ENCODE measurements around the gene OR7E24.

DNA sequence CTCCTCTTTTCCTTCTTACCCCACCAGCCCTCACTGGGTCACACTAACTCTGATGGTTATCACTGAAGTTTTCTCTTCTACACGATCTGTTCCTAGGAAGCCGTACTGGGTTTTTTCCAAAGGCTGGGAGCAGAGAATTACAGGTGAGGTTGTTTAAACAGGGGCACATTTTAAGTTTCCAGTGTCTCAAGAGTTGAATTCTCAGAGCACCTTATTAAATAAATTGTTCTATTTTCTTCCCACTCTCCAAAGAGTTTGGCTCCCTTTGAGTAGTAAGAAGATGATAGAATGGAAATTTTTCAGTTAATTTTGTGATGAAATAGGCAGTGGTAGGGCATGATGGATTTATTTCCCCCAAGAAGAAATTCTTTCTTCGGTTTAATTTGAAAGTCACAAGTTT is 31.2 kb upstream of the OR7E24 start, which contains the start of gene OR7D4:
- TF ChIP-seq CHD4 (IDR thresholded peaks at IDR 0.05; ENCODE audit: borderline replicate concordance) (no peak), RCOR1 (IDR thresholded peaks at IDR 0.05; ENCODE audit: low read depth, low read length) (no peak), EP300 (IDR thresholded peaks at IDR 0.05) (no peak), MAZ (IDR thresholded peaks at IDR 0.05; ENCODE audit: borderline replicate concordance, low read depth, low read length) (no peak), CHD2 (IDR thresholded peaks at IDR 0.05; ENCODE audit: low read length, partially characterized antibody) (no peak), ZNF302 (CRISPR knock-in tag; IDR thresholded peaks at IDR 0.05) (no peak), JUN (IDR thresholded peaks at IDR 0.05) (no peak), HEYL (CRISPR knock-in tag; IDR thresholded peaks at IDR 0.05) (no peak), RARB (CRISPR knock-in tag; IDR thresholded peaks at IDR 0.05) (no peak), SREBF2 (IDR thresholded peaks at IDR 0.05) (no peak)
- TF ChIP-seq, protein P1, sequence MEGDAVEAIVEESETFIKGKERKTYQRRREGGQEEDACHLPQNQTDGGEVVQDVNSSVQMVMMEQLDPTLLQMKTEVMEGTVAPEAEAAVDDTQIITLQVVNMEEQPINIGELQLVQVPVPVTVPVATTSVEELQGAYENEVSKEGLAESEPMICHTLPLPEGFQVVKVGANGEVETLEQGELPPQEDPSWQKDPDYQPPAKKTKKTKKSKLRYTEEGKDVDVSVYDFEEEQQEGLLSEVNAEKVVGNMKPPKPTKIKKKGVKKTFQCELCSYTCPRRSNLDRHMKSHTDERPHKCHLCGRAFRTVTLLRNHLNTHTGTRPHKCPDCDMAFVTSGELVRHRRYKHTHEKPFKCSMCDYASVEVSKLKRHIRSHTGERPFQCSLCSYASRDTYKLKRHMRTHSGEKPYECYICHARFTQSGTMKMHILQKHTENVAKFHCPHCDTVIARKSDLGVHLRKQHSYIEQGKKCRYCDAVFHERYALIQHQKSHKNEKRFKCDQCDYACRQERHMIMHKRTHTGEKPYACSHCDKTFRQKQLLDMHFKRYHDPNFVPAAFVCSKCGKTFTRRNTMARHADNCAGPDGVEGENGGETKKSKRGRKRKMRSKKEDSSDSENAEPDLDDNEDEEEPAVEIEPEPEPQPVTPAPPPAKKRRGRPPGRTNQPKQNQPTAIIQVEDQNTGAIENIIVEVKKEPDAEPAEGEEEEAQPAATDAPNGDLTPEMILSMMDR (IDR thresholded peaks at IDR 0.05), result no peak
- TF ChIP-seq, protein P2, sequence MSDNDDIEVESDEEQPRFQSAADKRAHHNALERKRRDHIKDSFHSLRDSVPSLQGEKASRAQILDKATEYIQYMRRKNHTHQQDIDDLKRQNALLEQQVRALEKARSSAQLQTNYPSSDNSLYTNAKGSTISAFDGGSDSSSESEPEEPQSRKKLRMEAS (IDR thresholded peaks at IDR 0.05), result no peak
- TF ChIP-seq, protein P3, sequence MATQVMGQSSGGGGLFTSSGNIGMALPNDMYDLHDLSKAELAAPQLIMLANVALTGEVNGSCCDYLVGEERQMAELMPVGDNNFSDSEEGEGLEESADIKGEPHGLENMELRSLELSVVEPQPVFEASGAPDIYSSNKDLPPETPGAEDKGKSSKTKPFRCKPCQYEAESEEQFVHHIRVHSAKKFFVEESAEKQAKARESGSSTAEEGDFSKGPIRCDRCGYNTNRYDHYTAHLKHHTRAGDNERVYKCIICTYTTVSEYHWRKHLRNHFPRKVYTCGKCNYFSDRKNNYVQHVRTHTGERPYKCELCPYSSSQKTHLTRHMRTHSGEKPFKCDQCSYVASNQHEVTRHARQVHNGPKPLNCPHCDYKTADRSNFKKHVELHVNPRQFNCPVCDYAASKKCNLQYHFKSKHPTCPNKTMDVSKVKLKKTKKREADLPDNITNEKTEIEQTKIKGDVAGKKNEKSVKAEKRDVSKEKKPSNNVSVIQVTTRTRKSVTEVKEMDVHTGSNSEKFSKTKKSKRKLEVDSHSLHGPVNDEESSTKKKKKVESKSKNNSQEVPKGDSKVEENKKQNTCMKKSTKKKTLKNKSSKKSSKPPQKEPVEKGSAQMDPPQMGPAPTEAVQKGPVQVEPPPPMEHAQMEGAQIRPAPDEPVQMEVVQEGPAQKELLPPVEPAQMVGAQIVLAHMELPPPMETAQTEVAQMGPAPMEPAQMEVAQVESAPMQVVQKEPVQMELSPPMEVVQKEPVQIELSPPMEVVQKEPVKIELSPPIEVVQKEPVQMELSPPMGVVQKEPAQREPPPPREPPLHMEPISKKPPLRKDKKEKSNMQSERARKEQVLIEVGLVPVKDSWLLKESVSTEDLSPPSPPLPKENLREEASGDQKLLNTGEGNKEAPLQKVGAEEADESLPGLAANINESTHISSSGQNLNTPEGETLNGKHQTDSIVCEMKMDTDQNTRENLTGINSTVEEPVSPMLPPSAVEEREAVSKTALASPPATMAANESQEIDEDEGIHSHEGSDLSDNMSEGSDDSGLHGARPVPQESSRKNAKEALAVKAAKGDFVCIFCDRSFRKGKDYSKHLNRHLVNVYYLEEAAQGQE (IDR thresholded peaks at IDR 0.05), result no peak
- TF ChIP-seq, protein P4, sequence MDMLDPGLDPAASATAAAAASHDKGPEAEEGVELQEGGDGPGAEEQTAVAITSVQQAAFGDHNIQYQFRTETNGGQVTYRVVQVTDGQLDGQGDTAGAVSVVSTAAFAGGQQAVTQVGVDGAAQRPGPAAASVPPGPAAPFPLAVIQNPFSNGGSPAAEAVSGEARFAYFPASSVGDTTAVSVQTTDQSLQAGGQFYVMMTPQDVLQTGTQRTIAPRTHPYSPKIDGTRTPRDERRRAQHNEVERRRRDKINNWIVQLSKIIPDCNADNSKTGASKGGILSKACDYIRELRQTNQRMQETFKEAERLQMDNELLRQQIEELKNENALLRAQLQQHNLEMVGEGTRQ (IDR thresholded peaks at IDR 0.05), result no peak

All from A549 (cell line).